Ovary (tissue), 3 donors: ENCODE data around the gene OPRD1.

Experiments
- CTCF ChIP-seq, 3 donors: fragments of 450-650 bp in 2 of 3; fragments of 200-600 bp in 1 of 3; IDR thresholded peaks; one replicate each; pipeline versions ENCODE4 v1.5.1 to v1.8.0; 2016 to 2022; ENCODE audit warnings: antibody characterized with exemption in 3 of 3, mild to moderate bottlenecking in 1 of 3
- EP300 ChIP-seq: sonication (generic); formaldehyde crosslinking; IDR thresholded peaks from one replicate; pipeline ENCODE4 v1.6.1; 2017; ENCODE audit warnings: antibody characterized with exemption
- POLR2A ChIP-seq: fragments of 450-650 bp; IDR thresholded peaks from one replicate; pipeline ENCODE4 v1.6.1; 2017; ENCODE audit warnings: antibody characterized with exemption, mild to moderate bottlenecking, moderate library complexity
- donor health status: DM: no; HTN: no; CAD: no.

GRCh38 chr1:28803051-28803450 is 8.9 kb upstream of the OPRD1 start:
- TF ChIP-seq CTCF (IDR thresholded peaks at IDR 0.05) (no peak), EP300 (no peak), POLR2A (no peak)
